H1 (cell line): Measurements from ENCODE around the gene ALG6. TPM values are rescaled to one million over a fixed set of nuclear protein-coding genes. Genes with fewer than 3 reads are reported as not detected.

Experiments used
- BCL11A ChIP-seq, 2 experiments: IDR thresholded peaks; one replicate each; pipeline ENCODE4 v1.6.1; 2011; ENCODE audit warnings: low read depth in 2 of 2, low read length in 2 of 2, mild to moderate bottlenecking in 2 of 2
- BRCA1 ChIP-seq: IDR thresholded peaks from 2 replicates; pipeline ENCODE4 v1.6.1; 2012; ENCODE audit warnings: low read depth, low read length, improper control_type of control experiment
- CBX5 ChIP-seq: fragments of 300-800, 300-1000 bp; sonication (generic); IDR thresholded peaks from 2 replicates; pipeline ENCODE4 v1.7.1; 2016; ENCODE audit warnings: antibody characterized with exemption, low read length, low read depth
- CEBPB ChIP-seq: IDR thresholded peaks from 2 replicates; pipeline ENCODE4 v1.6.1; 2012; ENCODE audit warnings: low read depth, low read length
- CHD2 ChIP-seq: IDR thresholded peaks from 2 replicates; pipeline ENCODE4 v1.6.1; 2012; ENCODE audit warnings: low read length, improper control_type of control experiment
- EP300 ChIP-seq, 2 experiments: IDR thresholded peaks; 1 replicate in 1 of 2; 2 replicates in 1 of 2; pipeline ENCODE4 v1.6.1; 2011 to 2012; ENCODE audit warnings: low read depth in 2 of 2, low read length in 2 of 2, mild to moderate bottlenecking in 2 of 2, borderline replicate concordance in 1 of 2, inconsistent platforms in 1 of 2, moderate library complexity in 1 of 2
- EZH2 ChIP-seq: fragments of 200-600 bp; sonication (generic); IDR thresholded peaks from 2 replicates; pipeline ENCODE4 v1.7.1; 2012; ENCODE audit warnings: low read depth, mild to moderate bottlenecking, moderate library complexity, low read length, inconsistent platforms; ENCODE audit not compliant: severe bottlenecking
- GABPA ChIP-seq: IDR thresholded peaks from 2 replicates; pipeline ENCODE4 v1.6.1; 2011; ENCODE audit warnings: mild to moderate bottlenecking, low read length, moderate library complexity, borderline replicate concordance; ENCODE audit not compliant: insufficient read depth
- HDAC2 ChIP-seq, 2 experiments: fragments of 300-600 bp in 1 of 2; sonication (generic) in 1 of 2; IDR thresholded peaks; 2 replicates each; pipeline ENCODE4 v1.6.1; 2011 to 2012; ENCODE audit warnings: low read depth in 2 of 2, low read length in 2 of 2, mild to moderate bottlenecking in 2 of 2, moderate library complexity in 2 of 2, borderline replicate concordance in 1 of 2, inconsistent platforms in 1 of 2
- JUN ChIP-seq: IDR thresholded peaks from 2 replicates; pipeline ENCODE4 v1.6.1; 2011; ENCODE audit warnings: low read depth, mild to moderate bottlenecking, improper control_type of control experiment, low read length
- RAD21 ChIP-seq, 2 experiments: IDR thresholded peaks in 1 of 2; conservative IDR thresholded peaks in 1 of 2; 2 replicates each; pipeline ENCODE4 v1.6.1; 2011; ENCODE audit warnings: low read depth in 2 of 2, low read length in 2 of 2, improper control_type of control experiment in 1 of 2, inconsistent platforms in 1 of 2, mild to moderate bottlenecking in 1 of 2, moderate library complexity in 1 of 2
- RNF2 ChIP-seq: fragments of 200-900, 300-1000 bp; sonication (generic); IDR thresholded peaks from 2 replicates; pipeline ENCODE4 v1.7.1; 2016; ENCODE audit warnings: borderline replicate concordance, low read depth, mild to moderate bottlenecking, antibody characterized with exemption, low read length; ENCODE audit not compliant: poor library complexity, severe bottlenecking; ENCODE audit errors: missing control alignments
- RXRA ChIP-seq: IDR thresholded peaks from 2 replicates; pipeline ENCODE4 v1.6.1; 2011; ENCODE audit warnings: low read depth, mild to moderate bottlenecking, low read length, moderate library complexity; ENCODE audit not compliant: insufficient read depth
- SAP30 ChIP-seq: fragments of 300-600 bp; sonication (generic); IDR thresholded peaks from 2 replicates; pipeline ENCODE4 v1.7.1; 2012; ENCODE audit warnings: low read length, moderate library complexity, mild to moderate bottlenecking, inconsistent platforms; ENCODE audit not compliant: insufficient read depth, insufficient replicate concordance
- SP2 ChIP-seq: IDR thresholded peaks from 2 replicates; pipeline ENCODE4 v1.6.1; 2012; ENCODE audit warnings: mild to moderate bottlenecking, low read length, inconsistent platforms
- SP4 ChIP-seq: IDR thresholded peaks from 2 replicates; pipeline ENCODE4 v1.6.1; 2012; ENCODE audit warnings: low read length, inconsistent platforms
- TAF7 ChIP-seq: optimal IDR thresholded peaks from 2 replicates; pipeline ENCODE3; 2011; ENCODE audit warnings: low read depth, mild to moderate bottlenecking, inconsistent platforms, low read length, moderate library complexity, borderline replicate concordance
- TCF12 ChIP-seq: IDR thresholded peaks from 2 replicates; pipeline ENCODE4 v1.6.1; 2011; ENCODE audit warnings: low read depth, mild to moderate bottlenecking, low read length
- polyA plus RNA-seq, 7 experiments: library from polyadenylated mRNA; depleted of rRNA in 3 of 7; stranded (reverse) in 5 of 7; unstranded in 2 of 7; fragments of >200 nt in 5 of 7; fragments of 200-250 nt in 2 of 7; gene quantifications; 1 replicate in 5 of 7; 2 replicates in 1 of 7; 4 replicates in 1 of 7; pipeline versions ENCODE4 v1.2.1 to v1.2.3, GENCODE V29; 2011 to 2013; ENCODE audit warnings: missing spikeins in 2 of 7, mixed read lengths in 2 of 7
- total RNA-seq: library from RNA; stranded (reverse); fragmentation: NEBNext Ultra II Directional; extraction: Animal tissue kit (Norgen Biotek cat#: 25700); gene quantifications from 2 replicates; pipeline ENCODE4 v1.2.1, GENCODE V29; 2021
- TF ChIP-seq, protein P1 (sequence below), 3 experiments: IDR thresholded peaks; 1 replicate in 2 of 3; 2 replicates in 1 of 3; pipeline versions ENCODE4 v1.5.1 to v1.6.1; 2011; ENCODE audit warnings: low read length in 3 of 3, mild to moderate bottlenecking in 3 of 3, inconsistent platforms in 2 of 3, low read depth in 1 of 3, moderate library complexity in 1 of 3; ENCODE audit not compliant: insufficient read depth in 1 of 3; ENCODE audit errors: control extremely low read depth in 1 of 3
- TF ChIP-seq, protein P2 (sequence below): IDR thresholded peaks from 2 replicates; pipeline ENCODE4 v1.6.1; 2011; ENCODE audit warnings: low read depth, mild to moderate bottlenecking, low read length; ENCODE audit not compliant: insufficient read depth

The ALG6 gene
- total and polyA plus RNA-seq, 2 of the 8 experiments (the other 6 are each of a cell fraction or from before 2014, with no cell fraction given), result 17.8 to 26.8 TPM

DNA sequence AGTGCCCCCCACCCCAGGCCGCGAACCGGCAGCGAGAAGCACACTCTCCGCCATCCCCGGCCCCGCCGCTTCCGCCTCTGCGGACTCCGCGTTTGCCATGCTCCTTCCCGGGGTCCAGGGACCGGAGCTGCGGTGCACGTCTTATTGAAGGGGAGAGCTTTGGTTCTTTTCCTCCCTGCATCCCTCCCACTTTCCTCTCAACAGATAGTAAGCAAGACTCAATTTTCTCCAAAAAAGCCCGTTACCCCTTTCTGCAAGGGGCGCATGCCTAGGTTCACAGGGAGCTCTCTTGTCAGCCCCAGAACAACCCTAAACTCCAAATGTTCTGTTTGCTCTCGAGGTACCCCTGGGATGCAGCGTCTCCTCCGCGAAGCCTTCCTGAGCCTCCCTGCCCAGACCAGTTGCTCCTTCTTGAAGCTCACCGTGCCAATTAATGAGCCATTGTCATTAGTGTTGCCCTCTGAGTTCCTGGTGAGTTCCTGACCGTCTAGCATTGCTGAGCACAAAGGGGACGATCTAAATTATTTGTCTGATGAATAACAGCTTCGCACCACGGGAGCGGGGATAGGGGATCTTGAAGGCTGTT is 37.0 kb upstream of the ALG6 start (continued):
- TF ChIP-seq EP300 (IDR thresholded peaks at IDR 0.05; ENCODE audit: borderline replicate concordance in 1 of 2, low read depth in 2 of 2, low read length in 2 of 2) (no peak), RAD21 (IDR thresholded peaks at IDR 0.05 in 1 of 2, conservative IDR thresholded peaks at IDR 0.05 in 1 of 2; ENCODE audit: low read depth in 2 of 2, low read length in 2 of 2) (no peak), JUN (no peak), CEBPB (no peak), GABPA (no peak), TCF12 (peak; percentile 50; the same call in 1 of the 2 replicates), BRCA1 (no peak), RXRA (no peak), EZH2 (peak; percentile 52), SP4 (0 out of 2 replicates have a peak, but pooled peaks have one; percentile 49), SP2 (no peak), BCL11A (IDR thresholded peaks at IDR 0.05; ENCODE audit: low read depth in 2 of 2, low read length in 2 of 2) (peak in 1 of 2 experiments; percentile 50), RNF2 (peak; percentile 60), CBX5 (no peak), CHD2 (no peak), SAP30 (peak; percentile 46), TAF7 (no peak), HDAC2 (IDR thresholded peaks at IDR 0.05; ENCODE audit: borderline replicate concordance in 1 of 2, low read depth in 2 of 2, low read length in 2 of 2) (peak in 1 of 2 experiments; percentile 51; a peak in 1 of 4 replicates)
- TF ChIP-seq, protein P1, sequence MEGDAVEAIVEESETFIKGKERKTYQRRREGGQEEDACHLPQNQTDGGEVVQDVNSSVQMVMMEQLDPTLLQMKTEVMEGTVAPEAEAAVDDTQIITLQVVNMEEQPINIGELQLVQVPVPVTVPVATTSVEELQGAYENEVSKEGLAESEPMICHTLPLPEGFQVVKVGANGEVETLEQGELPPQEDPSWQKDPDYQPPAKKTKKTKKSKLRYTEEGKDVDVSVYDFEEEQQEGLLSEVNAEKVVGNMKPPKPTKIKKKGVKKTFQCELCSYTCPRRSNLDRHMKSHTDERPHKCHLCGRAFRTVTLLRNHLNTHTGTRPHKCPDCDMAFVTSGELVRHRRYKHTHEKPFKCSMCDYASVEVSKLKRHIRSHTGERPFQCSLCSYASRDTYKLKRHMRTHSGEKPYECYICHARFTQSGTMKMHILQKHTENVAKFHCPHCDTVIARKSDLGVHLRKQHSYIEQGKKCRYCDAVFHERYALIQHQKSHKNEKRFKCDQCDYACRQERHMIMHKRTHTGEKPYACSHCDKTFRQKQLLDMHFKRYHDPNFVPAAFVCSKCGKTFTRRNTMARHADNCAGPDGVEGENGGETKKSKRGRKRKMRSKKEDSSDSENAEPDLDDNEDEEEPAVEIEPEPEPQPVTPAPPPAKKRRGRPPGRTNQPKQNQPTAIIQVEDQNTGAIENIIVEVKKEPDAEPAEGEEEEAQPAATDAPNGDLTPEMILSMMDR (IDR thresholded peaks at IDR 0.05; ENCODE audit: control extremely low read depth in 1 of 3, insufficient read depth in 1 of 3, low read depth in 1 of 3, low read length in 3 of 3), result no peak
- TF ChIP-seq, protein P2, sequence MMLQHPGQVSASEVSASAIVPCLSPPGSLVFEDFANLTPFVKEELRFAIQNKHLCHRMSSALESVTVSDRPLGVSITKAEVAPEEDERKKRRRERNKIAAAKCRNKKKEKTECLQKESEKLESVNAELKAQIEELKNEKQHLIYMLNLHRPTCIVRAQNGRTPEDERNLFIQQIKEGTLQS, result no peak
